Gastrocnemius medialis (tissue), 4 donors: ENCODE results near the gene MIPEP.

ENCODE experiments used
- CTCF ChIP-seq, 5 experiments: fragments of 450-650 bp in 3 of 5; fragments of 200-600 bp in 2 of 5; sonication (generic) in 2 of 5; IDR thresholded peaks in 4 of 5; conservative IDR thresholded peaks in 1 of 5; 1 replicate in 4 of 5; 2 replicates in 1 of 5; pipeline ENCODE4 v1.5.1; 2016 to 2019; ENCODE audit warnings: antibody characterized with exemption in 5 of 5, mild to moderate bottlenecking in 3 of 5, moderate library complexity in 3 of 5
- POLR2A ChIP-seq, 2 donors: fragments of 450-650 bp; IDR thresholded peaks; one replicate each; pipeline ENCODE4 v1.6.1; 2017; ENCODE audit warnings: antibody characterized with exemption in 2 of 2, mild to moderate bottlenecking in 2 of 2, moderate library complexity in 2 of 2

- TF ChIP-seq CTCF (IDR thresholded peaks at IDR 0.05 in 4 of 5, conservative IDR thresholded peaks at IDR 0.05 in 1 of 5) (no peak), POLR2A (IDR thresholded peaks at IDR 0.05) (no peak)
These were observed 157.5 kb downstream of the MIPEP start for GRCh38 chr13:23731709-23732108.
